IMR-90 (cell line): ENCODE data around the gene VPREB3.

Source experiments
- BHLHE40 ChIP-seq: fragments of 150-350 bp; IDR thresholded peaks from 2 replicates; pipeline ENCODE4 v1.6.1; 2016; ENCODE audit warnings: mild to moderate bottlenecking, low read depth, low read length
- CEBPB ChIP-seq: IDR thresholded peaks from 2 replicates; pipeline ENCODE4 v1.6.1; 2012; ENCODE audit warnings: low read depth, low read length, improper control_type of control experiment
- FOS ChIP-seq: fragments of 150-350 bp; IDR thresholded peaks from 2 replicates; pipeline ENCODE4 v1.6.1; 2016; ENCODE audit warnings: low read depth, low read length
- POLR2A ChIP-seq: IDR thresholded peaks from 2 replicates; pipeline ENCODE4 v1.6.1; 2012; ENCODE audit warnings: mild to moderate bottlenecking, low read depth, low read length
- RAD21 ChIP-seq: IDR thresholded peaks from 2 replicates; pipeline ENCODE4 v1.6.1; 2012; ENCODE audit warnings: low read length, improper control_type of control experiment
- RCOR1 ChIP-seq: IDR thresholded peaks from 2 replicates; pipeline ENCODE4 v1.6.1; 2012; ENCODE audit warnings: mild to moderate bottlenecking, low read length, improper control_type of control experiment; ENCODE audit not compliant: insufficient replicate concordance
- TF ChIP-seq, protein P1 (sequence below): conservative IDR thresholded peaks from 2 replicates; pipeline ENCODE4 v1.5.1; 2012; ENCODE audit warnings: mild to moderate bottlenecking, low read depth, low read length, improper control_type of control experiment

DNA sequence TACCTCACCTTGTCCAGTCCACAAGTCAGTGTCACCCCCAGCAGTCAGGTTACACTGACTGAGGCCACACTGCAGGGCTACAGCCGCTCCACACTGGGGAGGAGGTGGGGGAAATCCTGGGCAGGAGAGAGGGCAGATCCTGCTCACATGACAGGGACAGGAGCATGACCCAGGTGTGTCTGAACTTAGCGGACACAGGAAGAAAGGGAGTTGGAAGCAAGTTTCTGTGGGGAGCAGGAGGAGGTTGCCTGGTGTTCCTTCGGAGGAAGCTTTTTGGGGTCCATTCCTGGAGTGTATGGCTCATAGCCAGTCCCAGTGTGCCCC, 24.3 kb upstream of the VPREB3 start:
- TF ChIP-seq CEBPB (no peak), POLR2A (no peak), RCOR1 (no peak), RAD21 (no peak), FOS (no peak), BHLHE40 (no peak)
- TF ChIP-seq, protein P1, sequence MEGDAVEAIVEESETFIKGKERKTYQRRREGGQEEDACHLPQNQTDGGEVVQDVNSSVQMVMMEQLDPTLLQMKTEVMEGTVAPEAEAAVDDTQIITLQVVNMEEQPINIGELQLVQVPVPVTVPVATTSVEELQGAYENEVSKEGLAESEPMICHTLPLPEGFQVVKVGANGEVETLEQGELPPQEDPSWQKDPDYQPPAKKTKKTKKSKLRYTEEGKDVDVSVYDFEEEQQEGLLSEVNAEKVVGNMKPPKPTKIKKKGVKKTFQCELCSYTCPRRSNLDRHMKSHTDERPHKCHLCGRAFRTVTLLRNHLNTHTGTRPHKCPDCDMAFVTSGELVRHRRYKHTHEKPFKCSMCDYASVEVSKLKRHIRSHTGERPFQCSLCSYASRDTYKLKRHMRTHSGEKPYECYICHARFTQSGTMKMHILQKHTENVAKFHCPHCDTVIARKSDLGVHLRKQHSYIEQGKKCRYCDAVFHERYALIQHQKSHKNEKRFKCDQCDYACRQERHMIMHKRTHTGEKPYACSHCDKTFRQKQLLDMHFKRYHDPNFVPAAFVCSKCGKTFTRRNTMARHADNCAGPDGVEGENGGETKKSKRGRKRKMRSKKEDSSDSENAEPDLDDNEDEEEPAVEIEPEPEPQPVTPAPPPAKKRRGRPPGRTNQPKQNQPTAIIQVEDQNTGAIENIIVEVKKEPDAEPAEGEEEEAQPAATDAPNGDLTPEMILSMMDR = no peak
